Osteoblast (primary cell): ENCODE results near the gene RHOT2. TPM values are rescaled to one million over a fixed set of nuclear protein-coding genes. Genes with fewer than 3 reads are reported as not detected.

Experiments
- DNase-seq: peaks from one replicate; pipeline ENCODE4 v3.0.0; 2011; ENCODE audit warnings: low spot score, mixed read lengths; ENCODE audit not compliant: insufficient read length; ENCODE audit errors: missing footprints
- H2AFZ ChIP-seq: 2 replicates; pipeline ENCODE4 v1.6.0; 2011; ENCODE audit warnings: mild to moderate bottlenecking, low read length
- H3K27ac ChIP-seq: 2 replicates; pipeline ENCODE4 v1.5.1; 2011; ENCODE audit warnings: mild to moderate bottlenecking, low read depth, low read length, moderate library complexity
- H3K27me3 ChIP-seq: 2 replicates; pipeline ENCODE4 v1.6.0; 2012; ENCODE audit warnings: mild to moderate bottlenecking, control low read depth, inconsistent platforms, low read length, moderate library complexity; ENCODE audit not compliant: insufficient read depth
- H3K36me3 ChIP-seq: 2 replicates; pipeline ENCODE4 v1.5.1; 2011; ENCODE audit warnings: mild to moderate bottlenecking, low read length, control low read depth, moderate library complexity; ENCODE audit not compliant: insufficient read depth
- H3K4me1 ChIP-seq: 2 replicates; pipeline ENCODE4 v1.5.1; 2011; ENCODE audit warnings: mild to moderate bottlenecking, low read length, control low read depth, moderate library complexity; ENCODE audit not compliant: insufficient read depth
- H3K4me2 ChIP-seq: 2 replicates; pipeline ENCODE4 v1.6.0; 2011; ENCODE audit warnings: mild to moderate bottlenecking, low read length; ENCODE audit not compliant: insufficient read depth
- H3K4me3 ChIP-seq: fragments of 200-600 bp; sonication (generic); 3 replicates; pipeline ENCODE4 v1.5.1; 2012; ENCODE audit warnings: mild to moderate bottlenecking, low read length, inconsistent platforms; ENCODE audit not compliant: insufficient read depth
- H3K79me2 ChIP-seq: 2 replicates; pipeline ENCODE4 v1.6.0; 2012; ENCODE audit warnings: mild to moderate bottlenecking, low read length, control low read depth, inconsistent platforms; ENCODE audit not compliant: insufficient read depth
- H3K9me3 ChIP-seq: 2 replicates; pipeline ENCODE4 v1.5.1; 2011; ENCODE audit warnings: low read depth, low read length, control low read depth
- H4K20me1 ChIP-seq: 2 replicates; pipeline ENCODE4 v1.6.0; 2012; ENCODE audit warnings: mild to moderate bottlenecking, low read length, control low read depth; ENCODE audit not compliant: insufficient read depth
- CTCF ChIP-seq: IDR thresholded peaks from 2 replicates; pipeline ENCODE4 v1.5.1; 2011; ENCODE audit warnings: mild to moderate bottlenecking, low read depth, low read length, moderate library complexity; ENCODE audit errors: extremely low read depth
- total RNA-seq: library from RNA; depleted of rRNA; stranded (reverse); fragments of >200 nt; gene quantifications from 2 replicates; pipeline ENCODE4 v1.2.3, GENCODE V29; 2012

The RHOT2 gene
- total RNA-seq, 1 donor, result 42.0 TPM

DNA sequence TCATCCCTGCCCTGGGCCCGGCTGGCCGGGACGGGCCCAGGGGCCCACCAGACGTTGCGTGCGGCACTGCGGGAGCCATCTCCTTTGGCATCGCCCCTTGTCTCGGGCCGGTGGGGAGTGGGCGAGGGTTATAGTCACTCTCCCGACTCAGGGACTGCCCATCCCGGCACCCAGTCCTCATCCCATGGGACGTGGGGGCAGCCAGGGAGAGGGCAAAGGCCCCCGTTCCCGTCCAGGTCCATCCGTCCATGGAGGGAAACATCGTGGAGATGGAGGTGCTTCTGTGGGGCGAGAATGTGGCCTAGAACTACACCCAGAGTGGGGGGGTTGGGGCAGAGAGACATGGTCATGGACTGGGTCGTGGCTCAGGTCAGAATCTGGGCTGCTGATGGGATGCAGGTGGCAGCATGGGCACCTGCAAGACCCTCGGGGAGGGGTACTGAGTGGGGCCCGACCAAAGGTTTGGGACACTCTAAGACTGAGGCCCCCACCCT lies 21.2 kb upstream of the RHOT2 start:
- Histone ChIP-seq H3K79me2 (peaks cover 45% of the 10 kb centered on the region), H3K27ac (no peak overlapping the region), H3K9me3 (no peaks in the 10 kb centered on the region), H3K4me1 (peaks cover 28% of the 10 kb centered on the region), H2AFZ (no peak overlapping the region), H3K36me3 (no peaks in the 10 kb centered on the region), H3K27me3 (no peaks in the 10 kb centered on the region), H4K20me1 (peaks cover 7% of the 10 kb centered on the region), H3K4me3 (no peak overlapping the region), H3K4me2 (no peak overlapping the region)
- no peak for TF ChIP-seq CTCF
- no peak for DNase-seq

DNA sequence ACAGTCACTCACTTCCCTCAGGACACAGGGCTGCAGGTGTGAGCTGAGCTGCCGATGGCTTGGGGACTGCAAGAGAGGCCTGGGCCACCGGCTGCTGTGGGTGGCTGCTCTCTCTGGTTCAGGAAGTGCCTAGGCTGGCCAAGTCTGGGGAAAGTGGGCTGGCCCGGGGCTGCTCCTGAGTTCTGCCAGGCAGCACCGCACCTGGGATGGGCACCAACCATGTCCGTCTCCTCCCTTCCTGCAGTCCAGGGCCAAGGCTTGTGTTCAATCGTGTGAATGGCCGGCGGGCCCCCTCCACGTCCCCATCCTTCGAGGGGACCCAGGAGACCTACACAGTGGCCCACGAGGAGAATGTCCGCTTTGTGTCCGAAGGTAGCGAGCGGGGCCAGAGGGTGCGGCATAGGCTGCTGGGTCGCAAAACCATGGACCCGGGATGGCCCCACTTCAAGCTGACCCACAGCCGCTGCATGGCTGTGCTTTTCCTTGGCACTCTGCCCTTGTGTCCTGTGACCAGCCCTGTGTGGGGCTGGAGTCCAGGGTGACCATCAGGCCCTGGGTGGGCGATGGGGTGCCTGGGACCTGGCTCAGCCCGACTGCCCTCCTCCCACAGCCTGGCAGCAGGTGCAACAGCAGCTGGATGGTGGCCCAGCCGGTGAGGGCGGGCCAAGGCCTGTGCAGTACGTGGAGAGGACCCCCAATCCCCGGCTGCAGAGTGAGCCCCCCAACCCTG lies 20.6 kb upstream of the RHOT2 start:
- no peak for TF ChIP-seq CTCF
- peaks cover 28% of the 10 kb centered on the region for H3K4me1 ChIP-seq
- peak overlapping the region; percentile 80 for H3K4me3 ChIP-seq
- peak overlapping the region; percentile 96 for H3K4me2 ChIP-seq
- H4K20me1 ChIP-seq, result peaks cover 7% of the 10 kb centered on the region
- H3K27ac ChIP-seq, result no peak overlapping the region
- no peak overlapping the region for H2AFZ ChIP-seq
- no peaks in the 10 kb centered on the region for H3K27me3 ChIP-seq
- DNase-seq, result no peak
- peaks cover 45% of the 10 kb centered on the region for H3K79me2 ChIP-seq
- H3K9me3 ChIP-seq, result no peaks in the 10 kb centered on the region
- H3K36me3 ChIP-seq, result no peaks in the 10 kb centered on the region

DNA sequence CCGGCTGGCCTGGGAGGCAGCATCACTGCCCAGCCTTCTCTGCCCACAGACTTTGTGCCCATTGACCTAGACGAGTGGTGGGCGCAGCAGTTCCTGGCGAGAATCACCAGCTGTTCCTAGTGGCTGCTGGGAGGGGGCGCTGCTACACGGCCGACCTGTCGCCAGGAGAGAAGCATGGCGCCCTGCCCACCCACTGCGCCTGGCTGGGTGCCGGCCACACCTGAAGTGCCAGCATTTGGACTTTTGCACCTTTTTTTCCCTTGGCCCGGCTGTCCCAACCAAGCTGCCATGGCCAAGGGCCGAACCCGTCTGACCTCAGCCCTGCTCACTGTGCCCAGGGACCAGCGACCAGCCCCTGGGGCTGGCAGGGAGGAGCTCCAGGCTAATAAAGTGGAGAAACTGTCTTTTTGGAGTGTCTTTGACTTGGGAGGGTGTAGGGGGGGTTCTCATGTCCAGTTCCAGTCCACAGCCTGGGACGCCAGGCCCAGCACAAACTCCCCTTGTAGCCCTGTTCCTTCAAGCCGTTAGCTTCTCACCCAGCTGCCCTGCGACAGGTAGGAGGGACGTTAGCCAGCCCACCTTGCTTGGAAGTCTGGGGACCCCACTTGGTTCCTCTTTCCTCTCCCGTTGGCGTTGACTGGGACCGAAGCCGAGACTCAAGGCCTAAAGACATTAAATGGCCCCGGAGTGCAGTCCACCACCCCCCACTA lies 19.7 kb upstream of the RHOT2 start:
- no peaks in the 10 kb centered on the region for H3K36me3 ChIP-seq
- H3K79me2 ChIP-seq, result peaks cover 36% of the 10 kb centered on the region
- H3K27me3 ChIP-seq, result no peaks in the 10 kb centered on the region
- H3K27ac ChIP-seq, result peak overlapping the region; percentile 85
- H3K4me1 ChIP-seq, result peaks cover 23% of the 10 kb centered on the region
- H4K20me1 ChIP-seq, result peaks cover 5% of the 10 kb centered on the region
- H3K4me3 ChIP-seq, result peak overlapping the region; percentile 80
- peak overlapping the region; percentile 73 for H2AFZ ChIP-seq
- H3K9me3 ChIP-seq, result no peaks in the 10 kb centered on the region
- H3K4me2 ChIP-seq, result peak overlapping the region; percentile 96
- peak; percentile 45 for TF ChIP-seq CTCF
- DNase-seq, result peak; percentile 95
